ENCODE data around the gene NDST1. TPM values are rescaled to one million over a fixed set of nuclear protein-coding genes. Genes with fewer than 3 reads are reported as not detected.

Gene NDST1
- total and polyA plus RNA-seq, 10 of the 15 experiments (the other 5 are each of a cell fraction or from before 2014, with no cell fraction given): 0.20 to 53.5 (median 12.9) TPM

- ChIA-PET POLR2A (no interaction called here), CTCF (interaction anchor here (1.0 to 1.1 kb wide), 2 partner anchors 43 to 97 kb away, joined by 3 read pairs; partner anchors contain the start of gene RBM22), RAD21 (ENCODE audit: unreplicated experiment) (no interaction called here), SMC1A (ENCODE audit: uncharacterized antibody, unreplicated experiment) (interaction anchor here (0.6 kb wide), 1 partner anchor 44 kb away, joined by 3 read pairs; no protein-coding TSS in a partner anchor)
- no peak overlapping the region for H3K4me2 ChIP-seq (ENCODE audit: control insufficient read depth, insufficient read depth)
- intact Hi-C loops (cut with micrococcal nuclease; ENCODE audit: unreplicated experiment) (no loop called here), in situ Hi-C loops (cut with MboI) (no loop called here)
- no peak overlapping the region for H3K9ac ChIP-seq (ENCODE audit: control insufficient read depth, insufficient read depth, low read length)
- H2AFZ ChIP-seq (ENCODE audit: control insufficient read depth, low read depth, low read length): no peak overlapping the region
- no peaks in the 10 kb centered on the region for H3K79me2 ChIP-seq (ENCODE audit: control insufficient read depth, insufficient read depth, low read length)
- H4K20me1 ChIP-seq (ENCODE audit: control insufficient read depth, insufficient read depth): no peaks in the 10 kb centered on the region
- 40% methylated on average over 3 of the region's 3 CpGs for WGBS (ENCODE audit: insufficient coverage, insufficient replicate concordance, low lambda C conversion rate, missing lambda C conversion rate)
- FAIRE-seq: no peak
- DNase-seq (ENCODE audit: low read depth, low spot score): no peak
- no TSS peak for BruUV-seq (replicated peaks)
- H3K27me3 ChIP-seq (replicated peaks in 1 of 2; ENCODE audit: control insufficient read depth in 2 of 2, insufficient read depth in 2 of 2, low read length in 1 of 2): no peaks in the 10 kb centered on the region; a peak in 1 of 4 replicates
- no peak overlapping the region for H3K27ac ChIP-seq (ENCODE audit: control insufficient read depth, insufficient read depth)
- no peak overlapping the region for H3K4me3 ChIP-seq
- TF ChIP-seq SUPT20H (IDR thresholded peaks at IDR 0.05; ENCODE audit: borderline replicate concordance, control insufficient read depth, low read depth, low read length) (no peak), ZNF207 (IDR thresholded peaks at IDR 0.05; ENCODE audit: borderline replicate concordance) (no peak), POLR2AphosphoS2 (IDR thresholded peaks at IDR 0.05; ENCODE audit: low read depth, low read length) (no peak), CBX3 (IDR thresholded peaks at IDR 0.05; ENCODE audit: borderline replicate concordance, low read depth) (no peak), PKNOX1 (IDR thresholded peaks at IDR 0.05) (no peak), SRF (IDR thresholded peaks at IDR 0.05; ENCODE audit: low read depth in 2 of 2, low read length in 2 of 2) (no peak), ASH2L (IDR thresholded peaks at IDR 0.05; ENCODE audit: borderline replicate concordance, low read depth) (no peak), YBX1 (IDR thresholded peaks at IDR 0.05) (no peak), EZH2 (IDR thresholded peaks at IDR 0.05; ENCODE audit: borderline replicate concordance, control insufficient read depth, low read depth, low read length) (no peak), CREM (IDR thresholded peaks at IDR 0.05; ENCODE audit: low read depth) (no peak)
- TF ChIP-seq, protein P1, sequence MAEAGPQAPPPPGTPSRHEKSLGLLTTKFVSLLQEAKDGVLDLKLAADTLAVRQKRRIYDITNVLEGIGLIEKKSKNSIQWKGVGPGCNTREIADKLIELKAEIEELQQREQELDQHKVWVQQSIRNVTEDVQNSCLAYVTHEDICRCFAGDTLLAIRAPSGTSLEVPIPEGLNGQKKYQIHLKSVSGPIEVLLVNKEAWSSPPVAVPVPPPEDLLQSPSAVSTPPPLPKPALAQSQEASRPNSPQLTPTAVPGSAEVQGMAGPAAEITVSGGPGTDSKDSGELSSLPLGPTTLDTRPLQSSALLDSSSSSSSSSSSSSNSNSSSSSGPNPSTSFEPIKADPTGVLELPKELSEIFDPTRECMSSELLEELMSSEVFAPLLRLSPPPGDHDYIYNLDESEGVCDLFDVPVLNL (IDR thresholded peaks at IDR 0.05; ENCODE audit: low read depth, low read length): no peak
- TF ChIP-seq, protein P2, sequence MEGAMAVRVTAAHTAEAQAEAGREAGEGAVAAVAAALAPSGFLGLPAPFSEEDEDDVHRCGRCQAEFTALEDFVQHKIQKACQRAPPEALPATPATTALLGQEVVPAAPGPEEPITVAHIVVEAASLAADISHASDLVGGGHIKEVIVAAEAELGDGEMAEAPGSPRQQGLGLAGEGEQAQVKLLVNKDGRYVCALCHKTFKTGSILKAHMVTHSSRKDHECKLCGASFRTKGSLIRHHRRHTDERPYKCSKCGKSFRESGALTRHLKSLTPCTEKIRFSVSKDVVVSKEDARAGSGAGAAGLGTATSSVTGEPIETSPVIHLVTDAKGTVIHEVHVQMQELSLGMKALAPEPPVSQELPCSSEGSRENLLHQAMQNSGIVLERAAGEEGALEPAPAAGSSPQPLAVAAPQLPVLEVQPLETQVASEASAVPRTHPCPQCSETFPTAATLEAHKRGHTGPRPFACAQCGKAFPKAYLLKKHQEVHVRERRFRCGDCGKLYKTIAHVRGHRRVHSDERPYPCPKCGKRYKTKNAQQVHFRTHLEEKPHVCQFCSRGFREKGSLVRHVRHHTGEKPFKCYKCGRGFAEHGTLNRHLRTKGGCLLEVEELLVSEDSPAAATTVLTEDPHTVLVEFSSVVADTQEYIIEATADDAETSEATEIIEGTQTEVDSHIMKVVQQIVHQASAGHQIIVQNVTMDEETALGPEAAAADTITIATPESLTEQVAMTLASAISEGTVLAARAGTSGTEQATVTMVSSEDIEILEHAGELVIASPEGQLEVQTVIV (IDR thresholded peaks at IDR 0.05; ENCODE audit: borderline replicate concordance, partially characterized antibody): no peak
- H3K9me3 ChIP-seq (replicated peaks; ENCODE audit: control insufficient read depth, insufficient read depth, low read length): no peaks in the 10 kb centered on the region
- ATAC-seq: no peak
- H3K36me3 ChIP-seq (ENCODE audit: control insufficient read depth in 2 of 2, insufficient read depth in 2 of 2, low read length in 1 of 2): no peaks in the 10 kb centered on the region
- H3K4me1 ChIP-seq (ENCODE audit: control insufficient read depth, insufficient read depth, low read length): peaks cover 4% of the 10 kb centered on the region
These were observed 95.6 kb downstream of the NDST1 start for GRCh38 chr5:150603491-150603890.

All from GM12878 (cell line).